SKM-1 (cell line): Measurements from ENCODE around the gene KCNC1.

Source experiments
- DNase-seq: peaks from one replicate; lab custom pipeline; 2025; ENCODE audit not compliant: unreplicated experiment; lab: John Stamatoyannopoulos, UW

KCNC1 gene

GRCh38 chr11:17772704-17773600 lies 38.4 kb downstream of the KCNC1 start:
- DNase-seq = no peak

- no peak for DNase-seq
Observed at GRCh38 chr11:17773674-17774073, 39.1 kb downstream of the KCNC1 start.

GRCh38 chr11:17774232-17775034 lies 39.9 kb downstream of the KCNC1 start:
- DNase-seq = no peak

- no peak for DNase-seq
Observed at GRCh38 chr11:17775035-17775348, 40.4 kb downstream of the KCNC1 start.

GRCh38 chr11:17775507-17776211 lies 41.1 kb downstream of the KCNC1 start:
- no peak for DNase-seq

GRCh38 chr11:17776212-17776875 lies 41.8 kb downstream of the KCNC1 start:
- DNase-seq = no peak

GRCh38 chr11:17777086-17777737 lies 42.6 kb downstream of the KCNC1 start:
- DNase-seq = no peak

- DNase-seq = no peak
Observed at GRCh38 chr11:17777738-17778091, 43.1 kb downstream of the KCNC1 start.

GRCh38 chr11:17778352-17778751 lies 43.8 kb downstream of the KCNC1 start:
- DNase-seq = no peak

- DNase-seq = no peak
Observed at GRCh38 chr11:17778956-17779860, 44.6 kb downstream of the KCNC1 start.

GRCh38 chr11:17779861-17780594 lies 45.4 kb downstream of the KCNC1 start:
- no peak for DNase-seq

- DNase-seq = no peak
Observed at GRCh38 chr11:17780668-17781067, 46.1 kb downstream of the KCNC1 start.

GRCh38 chr11:17781221-17781620 lies 46.6 kb downstream of the KCNC1 start:
- DNase-seq = no peak

- no peak for DNase-seq
Observed at GRCh38 chr11:17781626-17782025, 47.0 kb downstream of the KCNC1 start.

- DNase-seq = no peak
Observed at GRCh38 chr11:17782145-17782544, 47.6 kb downstream of the KCNC1 start.

GRCh38 chr11:17782603-17783337 lies 48.2 kb downstream of the KCNC1 start:
- no peak for DNase-seq

GRCh38 chr11:17783878-17784277 lies 49.3 kb downstream of the KCNC1 start:
- no peak for DNase-seq

GRCh38 chr11:17786824-17787525 lies 52.4 kb downstream of the KCNC1 start:
- no peak for DNase-seq
